Pancreas (tissue), 10 donors: ENCODE measurements around the gene BMP4. TPM values are rescaled to one million over a fixed set of nuclear protein-coding genes. Genes with fewer than 3 reads are reported as not detected.

ENCODE experiments used
- ATAC-seq, 4 donors: fragments of 200-7000 bp; cut with Tn5 transposase; one replicate each; pipeline versions ENCODE4 v1.8.0 to v1.9.1; 2020; ENCODE audit warnings: mild to moderate bottlenecking in 4 of 4, moderate library complexity in 4 of 4
- DNase-seq, 6 donors: peaks; one replicate each; pipeline ENCODE4 v3.0.0-alpha.2; 2020
- FAIRE-seq: peaks from 2 replicates; lab custom pipeline; 2012; peaks lifted over from hg19 to GRCh38; lab: Jason Lieb, UNC
- H3K27ac ChIP-seq, 4 donors: fragments of 200-600 bp; sonication (generic); 1 replicate in 3 of 4; 2 replicates in 1 of 4; pipeline versions ENCODE4 v1.5.0 to v1.8.0; 2020
- H3K27me3 ChIP-seq, 4 donors: fragments of 200-600 bp; one replicate each; pipeline ENCODE4 v1.8.0; 2021
- H3K36me3 ChIP-seq, 3 donors: fragments of 200-600 bp; sonication (generic) in 1 of 3; one replicate each; pipeline versions ENCODE4 v1.5.0 to v1.8.0; 2020 to 2021
- H3K4me1 ChIP-seq, 3 donors: fragments of 200-600 bp; one replicate each; pipeline ENCODE4 v1.8.0; 2021
- H3K4me3 ChIP-seq, 4 donors: fragments of 200-600 bp; sonication (generic) in 2 of 4; one replicate each; pipeline versions ENCODE4 v1.5.0 to v1.8.0; 2020 to 2021
- H3K9me3 ChIP-seq, 4 donors: fragments of 200-600 bp; one replicate each; pipeline ENCODE4 v1.8.0; 2021
- CTCF ChIP-seq, 4 donors: fragments of 200-600 bp; sonication (generic) in 3 of 4; IDR thresholded peaks; one replicate each; pipeline versions ENCODE4 v1.5.0 to v1.8.0; 2021; ENCODE audit warnings: antibody characterized with exemption in 4 of 4
- WGBS, 2 donors: extraction: QIAGEN DNeasy Blood & Tissue Kit; methylation state at CpG; one replicate each; pipeline ENCODE4 v1.1.7; 2013; 5-methylcytosine and 5-hydroxymethylcytosine counted together
- intact Hi-C, 3 donors: fragments of 100-400 bp; cut with DNase I; formaldehyde crosslinking; loops; one replicate each; pipeline versions ENCODE4 v1.11.1 to v1.14.2; 2022
- polyA plus RNA-seq, 2 donors: library from polyadenylated mRNA; stranded (reverse); fragments of 200-250 nt; gene quantifications; one replicate each; pipeline ENCODE4 v1.2.3, GENCODE V29; 2013
- total RNA-seq, 6 donors: library from RNA; stranded (reverse); fragmentation: NEBNext Ultra II Directional in 4 of 6; extraction: Animal tissue kit (Norgen Biotek cat#: 25700) in 4 of 6; gene quantifications; one replicate each; pipeline versions ENCODE4 v1.2.1 to v1.2.4, GENCODE V29; 2021 to 2023
- donor health status: healthy with polysubstance abuse.
- donor health status: DM: no; HTN: no; CAD: no; lungs with moderate emphysema.
- donor health status: DM: no; HTN: no; CAD: no.
- donor health status: control.
- donor health status: control.
- donor health status: Bipolar disorder and iron deficiency.
- donor health status: DM: yes; HTN: yes; CAD: no.
- donor health status: DM: no; HTN: no; CAD: no.
- donor health status: DM: no; HTN: no; CAD: no.
- donor health status: DM: yes; HTN: yes; CAD: no.

The BMP4 gene
- total and polyA plus RNA-seq, 8 donors, result 0.59 to 4.6 (median 1.9) TPM

DNA sequence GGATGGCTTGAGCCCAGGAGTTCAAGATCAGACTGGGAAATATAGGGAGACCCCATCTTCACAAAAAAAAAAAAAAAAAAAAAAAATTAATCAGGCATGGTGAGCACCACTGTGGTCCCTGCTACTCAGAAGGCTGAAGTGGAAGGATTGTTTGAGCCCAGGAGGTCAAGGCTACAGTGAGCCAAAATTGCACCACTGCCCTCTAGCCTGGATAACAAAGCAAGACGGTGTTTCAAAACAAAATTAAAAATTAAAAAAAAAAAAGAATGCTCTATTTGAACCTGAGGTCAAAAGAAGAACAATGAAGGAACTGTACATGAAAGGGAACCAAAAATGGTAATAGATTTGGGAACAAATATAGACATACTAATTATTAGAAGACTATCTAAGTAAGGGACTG, 40.4 kb downstream of the BMP4 start:
- ATAC-seq, result no peak
- H3K36me3 ChIP-seq, result no peaks in the 10 kb centered on the region
- 70 to 77% methylated on average over 1 of the region's 1 CpG for WGBS, 2 donors
- FAIRE-seq, result no peak
- no peak overlapping the region for H3K4me3 ChIP-seq
- DNase-seq, result no peak
- H3K9me3 ChIP-seq, result no peaks in the 10 kb centered on the region
- no peaks in the 10 kb centered on the region for H3K4me1 ChIP-seq
- intact Hi-C loops, result no loop called here
- no peaks in the 10 kb centered on the region for H3K27me3 ChIP-seq
- no peak overlapping the region for H3K27ac ChIP-seq
- TF ChIP-seq CTCF (IDR thresholded peaks at IDR 0.05), result no peak

DNA sequence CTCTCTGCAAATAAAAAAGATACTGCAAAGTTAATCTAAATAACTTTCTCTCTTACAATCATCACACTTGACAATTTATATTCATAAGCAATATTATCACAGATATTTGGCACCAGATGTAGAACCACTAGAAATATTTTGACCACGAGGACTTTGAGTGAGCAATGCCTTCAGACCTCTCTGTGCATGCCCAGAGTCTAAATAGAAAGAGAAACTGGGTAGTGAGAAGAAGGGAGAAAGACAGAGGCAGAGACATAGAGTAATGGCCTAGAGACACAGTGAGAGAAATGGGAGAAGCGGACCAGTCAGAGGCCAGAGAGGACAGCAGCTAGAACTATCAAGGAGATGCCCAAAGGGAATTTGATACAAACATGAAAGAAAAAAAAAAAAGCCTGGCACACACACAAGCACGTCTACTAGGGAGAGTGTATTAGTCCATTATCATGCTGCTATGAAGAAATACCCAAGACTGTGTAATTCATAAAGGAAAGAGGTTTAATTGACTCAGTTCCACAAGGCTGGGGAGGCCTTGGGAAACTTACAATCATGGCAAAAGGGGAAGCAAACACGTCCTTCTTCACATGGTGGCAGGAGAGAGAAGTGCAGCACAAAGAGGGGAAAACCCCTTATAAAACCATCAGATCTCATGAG, 41.1 kb downstream of the BMP4 start:
- no peak for DNase-seq
- H3K36me3 ChIP-seq, result no peaks in the 10 kb centered on the region
- FAIRE-seq, result no peak
- no peak overlapping the region for H3K4me3 ChIP-seq
- ATAC-seq, result no peak
- H3K4me1 ChIP-seq, result no peaks in the 10 kb centered on the region
- no peaks in the 10 kb centered on the region for H3K27me3 ChIP-seq
- TF ChIP-seq CTCF (IDR thresholded peaks at IDR 0.05), result no peak
- H3K9me3 ChIP-seq, result no peaks in the 10 kb centered on the region
- 66 to 68% methylated on average over 4 of the region's 4 CpGs for WGBS, 2 donors
- H3K27ac ChIP-seq, result no peak overlapping the region
- intact Hi-C loops, result no loop called here

- intact Hi-C loops, result no loop called here
- FAIRE-seq, result no peak
Measured at GRCh38 chr14:53912021-53912420, 44.6 kb downstream of the BMP4 start.

DNA sequence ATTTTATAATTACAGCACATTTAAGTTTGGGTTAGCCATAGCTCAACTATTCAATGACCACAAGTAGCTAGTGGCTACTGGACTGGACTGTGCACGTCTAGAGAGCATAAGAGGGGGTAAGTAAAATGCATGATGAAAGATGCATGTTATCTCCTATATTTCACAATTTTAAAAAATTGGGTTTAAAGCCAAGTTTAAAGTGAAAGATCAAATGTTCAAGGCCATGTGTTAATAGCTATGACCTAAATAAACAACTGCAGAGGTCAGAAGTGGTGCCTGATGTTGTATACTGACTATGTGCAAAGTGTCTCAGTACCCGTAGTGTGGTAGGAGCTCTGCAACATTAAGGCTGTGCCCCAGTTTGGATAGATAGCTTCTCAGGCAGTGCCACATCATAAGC, 48.2 kb downstream of the BMP4 start:
- H3K4me1 ChIP-seq, result no peaks in the 10 kb centered on the region
- H3K9me3 ChIP-seq, result no peaks in the 10 kb centered on the region
- DNase-seq (no peak), FAIRE-seq (no peak), ATAC-seq (no peak)
- H3K27ac ChIP-seq, result no peak overlapping the region
- H3K4me3 ChIP-seq, result no peak overlapping the region
- 35 to 64% methylated on average over 2 of the region's 2 CpGs for WGBS, 2 donors
- H3K36me3 ChIP-seq, result no peaks in the 10 kb centered on the region
- intact Hi-C loops, result no loop called here
- no peak for TF ChIP-seq CTCF (IDR thresholded peaks at IDR 0.05)
- H3K27me3 ChIP-seq, result no peaks in the 10 kb centered on the region

More at GRCh38 chr14:53912021-53912420, 44.6 kb downstream of the BMP4 start:
- ATAC-seq (no peak), DNase-seq (no peak)
- Histone ChIP-seq H3K9me3 (no peaks in the 10 kb centered on the region), H3K27me3 (no peaks in the 10 kb centered on the region), H3K4me3 (no peak overlapping the region), H3K36me3 (no peaks in the 10 kb centered on the region), H3K4me1 (no peaks in the 10 kb centered on the region), H3K27ac (no peak overlapping the region)
- whole genome bisulfite sequencing, 2 donors, result 59 to 74% methylated on average over 1 of the region's 1 CpG
- no peak for TF ChIP-seq CTCF (IDR thresholded peaks at IDR 0.05)

DNA sequence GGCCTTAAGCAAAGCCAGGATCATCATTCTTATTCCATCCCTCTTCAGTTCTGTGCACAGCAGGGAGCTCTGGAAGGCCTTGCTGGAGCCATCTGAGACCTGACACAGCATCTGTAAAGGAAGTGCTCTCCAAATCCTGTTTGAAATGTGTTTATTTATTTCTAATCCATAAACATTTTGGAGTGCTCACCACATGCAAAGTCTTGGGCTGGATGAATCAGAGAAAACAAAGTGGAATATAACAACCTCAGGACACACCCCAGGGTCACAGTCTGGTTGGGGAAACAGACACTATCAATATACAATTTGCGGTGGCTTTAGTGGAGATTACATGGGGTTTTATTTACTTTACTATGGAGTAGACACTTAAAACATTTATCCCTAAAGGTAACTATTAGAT, 54.3 kb downstream of the BMP4 start:
- Histone ChIP-seq H3K4me3 (no peak overlapping the region), H3K27me3 (no peaks in the 10 kb centered on the region), H3K4me1 (no peaks in the 10 kb centered on the region), H3K27ac (no peak overlapping the region), H3K36me3 (no peaks in the 10 kb centered on the region), H3K9me3 (no peaks in the 10 kb centered on the region)
- no peak for ATAC-seq
- TF ChIP-seq CTCF (IDR thresholded peaks at IDR 0.05), result no peak
- FAIRE-seq, result no peak
- no peak for DNase-seq
- intact Hi-C loops, result no loop called here
- WGBS, 2 donors, result 38 to 47% methylated on average over 1 of the region's 1 CpG
